NB4 (cell line): ENCODE results near the gene IL1RN.
A peak's percentile ranks its signal among the peaks of the same experiment; 100 is the strongest.

Source experiments
- DNase-seq: peaks from one replicate; pipeline ENCODE4 v3.0.0; 2010; ENCODE audit warnings: low read depth
- H3K4me3 ChIP-seq: one replicate; pipeline ENCODE4 v1.5.1; 2011; ENCODE audit warnings: mild to moderate bottlenecking, low read depth, low read length, moderate library complexity
- MYC ChIP-seq: IDR thresholded peaks from 2 replicates; pipeline ENCODE4 v1.6.1; 2011; ENCODE audit warnings: low read depth, low read length
- POLR2A ChIP-seq: IDR thresholded peaks from 2 replicates; pipeline ENCODE4 v1.6.1; 2011; ENCODE audit warnings: mild to moderate bottlenecking; ENCODE audit not compliant: insufficient read length; ENCODE audit errors: extremely low read depth
- TF ChIP-seq, protein P1 (sequence below): IDR thresholded peaks from one replicate; pipeline ENCODE4 v1.5.1; 2012; ENCODE audit warnings: low read depth, low read length
- TF ChIP-seq, protein P2 (sequence below): IDR thresholded peaks from 2 replicates; pipeline ENCODE4 v1.6.1; 2011; ENCODE audit warnings: low read depth, low read length

Gene IL1RN

DNA sequence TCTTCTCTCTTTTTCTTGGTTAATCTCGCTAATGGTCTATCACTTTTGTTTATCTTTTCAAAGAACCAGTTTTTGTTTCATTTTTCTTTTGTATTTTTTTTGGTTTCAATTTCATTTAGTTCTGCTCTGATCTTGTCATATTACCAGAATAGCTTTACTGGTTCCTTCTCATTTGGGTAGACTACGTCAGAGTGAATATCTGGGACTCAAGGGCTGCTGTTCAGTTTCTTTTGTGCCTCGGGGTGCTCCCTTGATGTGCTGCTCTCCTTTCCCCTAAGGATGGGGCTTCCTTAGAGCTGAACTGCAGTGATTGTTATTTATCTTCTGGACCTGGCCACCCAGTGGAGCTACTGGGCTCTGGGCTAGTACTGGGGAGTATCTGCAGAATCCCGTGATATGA, 29.4 kb upstream of the IL1RN start:
- no peak overlapping the region for H3K4me3 ChIP-seq
- DNase-seq: no peak
- TF ChIP-seq, protein P1, sequence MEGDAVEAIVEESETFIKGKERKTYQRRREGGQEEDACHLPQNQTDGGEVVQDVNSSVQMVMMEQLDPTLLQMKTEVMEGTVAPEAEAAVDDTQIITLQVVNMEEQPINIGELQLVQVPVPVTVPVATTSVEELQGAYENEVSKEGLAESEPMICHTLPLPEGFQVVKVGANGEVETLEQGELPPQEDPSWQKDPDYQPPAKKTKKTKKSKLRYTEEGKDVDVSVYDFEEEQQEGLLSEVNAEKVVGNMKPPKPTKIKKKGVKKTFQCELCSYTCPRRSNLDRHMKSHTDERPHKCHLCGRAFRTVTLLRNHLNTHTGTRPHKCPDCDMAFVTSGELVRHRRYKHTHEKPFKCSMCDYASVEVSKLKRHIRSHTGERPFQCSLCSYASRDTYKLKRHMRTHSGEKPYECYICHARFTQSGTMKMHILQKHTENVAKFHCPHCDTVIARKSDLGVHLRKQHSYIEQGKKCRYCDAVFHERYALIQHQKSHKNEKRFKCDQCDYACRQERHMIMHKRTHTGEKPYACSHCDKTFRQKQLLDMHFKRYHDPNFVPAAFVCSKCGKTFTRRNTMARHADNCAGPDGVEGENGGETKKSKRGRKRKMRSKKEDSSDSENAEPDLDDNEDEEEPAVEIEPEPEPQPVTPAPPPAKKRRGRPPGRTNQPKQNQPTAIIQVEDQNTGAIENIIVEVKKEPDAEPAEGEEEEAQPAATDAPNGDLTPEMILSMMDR: no peak
- TF ChIP-seq POLR2A: no peak
- no peak for TF ChIP-seq MYC
- TF ChIP-seq, protein P2, sequence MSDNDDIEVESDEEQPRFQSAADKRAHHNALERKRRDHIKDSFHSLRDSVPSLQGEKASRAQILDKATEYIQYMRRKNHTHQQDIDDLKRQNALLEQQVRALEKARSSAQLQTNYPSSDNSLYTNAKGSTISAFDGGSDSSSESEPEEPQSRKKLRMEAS: no peak

DNA sequence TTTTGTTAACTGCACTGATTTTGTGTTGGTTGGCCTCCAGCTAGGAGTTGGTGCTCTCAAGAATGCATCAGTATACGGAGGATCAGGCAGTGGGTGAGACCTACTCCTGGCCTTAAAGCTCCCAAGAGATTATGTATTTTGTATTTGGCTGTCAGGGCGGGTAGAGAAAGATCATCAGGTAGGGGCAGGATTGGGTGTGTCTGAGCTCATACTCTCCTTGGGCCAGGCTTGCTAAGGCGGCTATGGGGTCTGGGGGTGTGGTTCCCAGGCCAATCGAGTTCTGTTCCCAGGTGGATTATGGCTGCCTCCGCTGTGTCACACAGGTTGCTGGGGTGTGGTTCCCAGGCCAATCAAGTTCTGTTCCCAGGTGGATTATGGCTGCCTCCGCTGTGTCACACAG, 28.9 kb upstream of the IL1RN start:
- no peak for DNase-seq
- TF ChIP-seq, protein P1: no peak
- TF ChIP-seq MYC (no peak), POLR2A (no peak)
- TF ChIP-seq, protein P2: no peak
- H3K4me3 ChIP-seq: no peak overlapping the region

DNA sequence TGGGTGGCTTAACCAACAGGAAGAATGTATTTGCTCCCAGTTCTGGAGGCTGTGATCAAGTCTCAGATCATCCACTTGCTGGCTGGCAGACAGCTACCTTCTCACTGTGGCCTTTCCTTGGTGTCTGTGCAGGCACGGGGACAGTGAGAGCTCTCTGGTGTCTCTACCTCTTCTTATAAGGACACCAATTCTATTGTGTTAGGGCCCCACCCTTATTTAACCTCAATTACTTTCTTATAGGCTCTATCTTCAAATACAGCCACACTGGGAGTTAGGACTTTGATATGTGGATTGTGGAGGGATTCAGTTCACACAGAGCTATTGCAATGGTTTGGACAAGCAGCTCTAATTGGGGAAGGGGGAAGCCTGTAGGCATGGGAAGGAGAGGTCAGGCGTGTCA, 25.3 kb upstream of the IL1RN start:
- H3K4me3 ChIP-seq: no peak overlapping the region
- TF ChIP-seq POLR2A (no peak), MYC (no peak)
- TF ChIP-seq, protein P2: no peak
- TF ChIP-seq, protein P1: no peak
- DNase-seq: no peak

DNA sequence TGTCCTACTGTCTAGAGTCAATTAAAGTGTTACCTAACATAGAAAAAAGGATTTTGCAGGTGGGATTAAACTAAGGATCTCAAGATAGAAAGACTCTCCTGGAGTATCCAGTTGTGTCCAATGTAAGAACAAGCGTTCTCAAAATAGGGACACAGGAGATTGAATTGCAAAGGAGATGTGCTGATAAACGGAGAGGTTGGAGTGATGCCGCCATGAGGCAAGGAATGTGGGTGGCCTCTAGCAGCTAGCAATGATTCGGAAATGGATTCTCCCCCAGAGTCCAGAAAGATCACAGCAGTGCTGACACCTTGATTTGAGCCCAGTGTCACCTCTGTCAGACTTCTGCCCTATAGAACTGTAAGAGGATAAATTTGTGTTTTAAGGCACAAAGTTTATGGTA, 24.1 kb upstream of the IL1RN start:
- H3K4me3 ChIP-seq: no peak overlapping the region
- no peak for DNase-seq
- TF ChIP-seq MYC (no peak), POLR2A (no peak)
- TF ChIP-seq, protein P2: no peak
- TF ChIP-seq, protein P1: no peak

DNA sequence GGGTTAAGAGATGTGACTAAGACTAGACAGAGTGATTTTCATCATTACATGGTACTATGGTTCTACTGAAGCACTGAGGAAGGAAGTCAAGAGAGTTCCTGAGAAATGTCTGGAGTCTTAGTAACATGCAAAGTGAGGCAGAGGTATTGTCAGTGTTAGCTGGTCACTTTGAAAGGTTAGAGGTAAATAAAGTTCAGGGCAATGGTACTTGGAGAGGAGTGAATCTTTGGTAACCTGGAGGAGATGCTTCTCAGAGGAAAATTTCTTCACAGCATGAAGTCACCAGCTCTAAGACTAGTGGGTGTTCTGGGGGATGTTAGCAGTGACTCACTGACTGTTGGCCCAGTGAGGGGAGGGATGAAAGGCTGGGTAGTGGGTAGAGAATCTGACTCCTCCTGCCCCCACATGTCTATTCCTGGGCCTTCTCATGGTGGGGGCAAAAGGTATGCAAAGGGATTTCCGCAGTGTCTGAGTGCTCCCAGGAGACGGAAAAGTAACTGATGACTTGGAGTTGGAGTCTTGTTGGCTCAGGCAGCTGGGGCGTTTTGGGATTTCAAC, 23.3 kb upstream of the IL1RN start:
- peak; percentile 37 for DNase-seq
- H3K4me3 ChIP-seq: no peak overlapping the region
- TF ChIP-seq, protein P2: no peak
- TF ChIP-seq POLR2A (no peak), MYC (no peak)
- TF ChIP-seq, protein P1: no peak
